DMS53 (cell line): ENCODE measurements around the gene MSRB2.
A peak's percentile ranks its signal among the peaks of the same experiment; 100 is the strongest.
"Not testable (repeated sequence)": the region's sequence is repeated elsewhere in the genome, so short reads cannot be mapped to it uniquely, and the experiment has no call there.

ENCODE experiments used
- DNase-seq: peaks from one replicate; lab custom pipeline; 2025; lab: John Stamatoyannopoulos, UW

Gene MSRB2

DNA sequence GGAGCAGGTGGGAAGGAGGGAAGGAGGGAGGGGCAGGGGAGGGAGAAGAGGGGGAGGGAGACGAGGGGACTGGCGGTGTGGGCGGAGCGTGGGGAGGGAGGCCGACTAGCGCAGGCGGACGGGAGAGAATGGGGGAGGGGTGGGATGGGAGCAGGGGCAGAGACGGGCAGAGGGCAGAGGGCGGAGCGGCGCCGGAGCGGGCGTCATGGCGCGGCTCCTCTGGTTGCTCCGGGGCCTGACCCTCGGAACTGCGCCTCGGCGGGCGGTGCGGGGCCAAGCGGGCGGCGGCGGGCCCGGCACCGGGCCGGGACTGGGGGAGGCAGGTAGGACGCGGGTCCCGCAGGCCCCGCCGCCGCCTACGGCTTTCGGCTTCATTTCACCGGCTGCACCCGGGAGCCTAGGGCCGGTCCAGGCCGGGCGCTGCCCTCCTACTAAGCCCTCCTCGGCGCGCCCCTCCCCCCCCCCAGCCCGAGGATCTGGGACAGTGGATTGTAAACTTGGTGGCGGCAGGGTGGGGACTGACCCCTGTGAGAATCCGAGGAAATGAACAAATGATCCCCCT is at the start of gene MSRB2:
TSS of gene MSRB2 (plus strand) at position 176 of the 562 bp plus-strand sequence. CDS start at position 206, 30 bp downstream.
- DNase-seq: peak; percentile 99

GRCh38 chr10:23046027-23046426 is 49.4 kb upstream of the MSRB2 start:
- no peak for DNase-seq

DNA sequence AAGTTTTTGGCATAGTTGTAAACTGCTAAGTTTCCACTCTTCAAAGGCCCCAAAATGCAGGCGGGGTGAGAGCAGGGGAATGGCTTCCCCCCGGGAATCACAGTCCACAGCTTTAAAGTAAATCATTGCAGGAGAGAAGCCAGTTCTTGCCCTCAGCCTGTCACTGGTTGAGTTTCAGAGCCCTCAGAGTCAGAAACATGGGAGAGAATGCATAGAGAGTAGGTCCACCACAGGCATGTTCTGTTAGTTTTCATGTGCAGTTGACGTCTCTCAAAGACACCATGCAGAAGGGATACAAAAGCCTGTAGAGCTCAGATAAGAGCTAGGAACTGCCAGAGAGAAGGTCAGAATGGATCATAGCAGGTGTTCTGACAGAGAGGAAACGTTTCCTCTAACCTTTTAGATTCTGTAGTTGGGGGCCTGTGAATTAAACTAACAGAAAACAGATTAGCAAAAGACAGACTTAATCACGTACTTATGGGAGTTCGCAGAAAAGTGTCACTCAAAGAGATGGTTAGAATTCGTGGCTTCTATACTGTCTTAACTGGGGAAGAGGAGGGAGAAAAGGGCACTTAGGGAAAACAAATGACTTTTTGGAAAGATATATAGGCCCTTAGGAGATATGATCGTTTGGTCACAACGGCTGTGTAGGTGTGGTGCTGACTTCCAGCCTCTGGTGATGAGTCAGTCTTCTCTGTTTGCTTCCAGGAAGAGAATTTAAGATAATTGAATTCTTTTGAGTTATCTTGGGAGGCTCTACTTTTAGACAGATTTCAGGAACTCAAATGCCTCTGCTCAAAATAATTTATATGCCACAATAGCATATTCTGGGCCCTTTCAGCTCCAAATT is 48.0 kb upstream of the MSRB2 start:
- no peak for DNase-seq

GRCh38 chr10:23048191-23048590 is 47.2 kb upstream of the MSRB2 start:
- no peak for DNase-seq

GRCh38 chr10:23051278-23051677 is 44.1 kb upstream of the MSRB2 start:
- DNase-seq: no peak

DNA sequence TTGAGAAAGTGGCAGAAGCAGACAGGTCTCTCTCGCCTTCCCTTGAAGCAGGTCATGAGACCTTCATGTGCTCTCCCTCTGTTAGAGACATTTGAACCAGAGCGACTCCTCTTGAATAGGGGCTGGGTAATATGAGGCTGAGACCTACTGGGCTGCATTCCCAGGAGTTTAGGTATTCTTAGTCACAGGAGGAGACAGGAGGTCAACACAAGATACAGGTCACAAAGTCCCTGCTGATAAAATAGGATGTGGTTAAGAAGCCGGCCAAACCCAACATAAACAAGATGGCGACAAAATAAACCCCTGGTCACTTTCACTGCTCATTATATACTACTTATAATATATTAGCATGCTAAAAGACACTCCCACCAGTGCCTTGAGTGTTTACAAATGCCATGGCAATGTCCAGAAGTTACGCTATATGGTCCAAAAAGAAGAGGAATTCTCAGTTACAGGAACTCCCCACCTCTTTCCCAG is 43.5 kb upstream of the MSRB2 start:
- no peak for DNase-seq

DNA sequence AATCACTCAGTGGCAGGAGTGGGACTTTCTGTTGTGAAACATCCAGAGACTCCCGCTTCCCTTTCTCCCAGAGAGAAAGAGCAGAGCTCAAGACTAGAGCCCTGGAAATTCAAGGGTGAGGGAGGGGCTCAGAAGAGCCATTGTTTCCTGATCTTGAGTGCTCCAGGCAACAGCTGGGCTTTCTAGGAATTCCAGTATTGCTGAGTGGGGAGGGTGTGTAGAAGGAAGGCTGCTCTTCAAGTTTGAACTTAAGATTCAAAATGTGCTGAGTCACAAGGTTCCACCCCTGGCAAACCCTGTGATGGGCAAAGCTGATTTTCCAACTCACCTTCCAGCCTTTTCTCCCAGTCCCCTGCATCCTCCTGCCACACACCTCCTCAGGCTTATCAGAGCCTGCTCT is 42.3 kb upstream of the MSRB2 start:
- DNase-seq: peak; percentile 44

DNA sequence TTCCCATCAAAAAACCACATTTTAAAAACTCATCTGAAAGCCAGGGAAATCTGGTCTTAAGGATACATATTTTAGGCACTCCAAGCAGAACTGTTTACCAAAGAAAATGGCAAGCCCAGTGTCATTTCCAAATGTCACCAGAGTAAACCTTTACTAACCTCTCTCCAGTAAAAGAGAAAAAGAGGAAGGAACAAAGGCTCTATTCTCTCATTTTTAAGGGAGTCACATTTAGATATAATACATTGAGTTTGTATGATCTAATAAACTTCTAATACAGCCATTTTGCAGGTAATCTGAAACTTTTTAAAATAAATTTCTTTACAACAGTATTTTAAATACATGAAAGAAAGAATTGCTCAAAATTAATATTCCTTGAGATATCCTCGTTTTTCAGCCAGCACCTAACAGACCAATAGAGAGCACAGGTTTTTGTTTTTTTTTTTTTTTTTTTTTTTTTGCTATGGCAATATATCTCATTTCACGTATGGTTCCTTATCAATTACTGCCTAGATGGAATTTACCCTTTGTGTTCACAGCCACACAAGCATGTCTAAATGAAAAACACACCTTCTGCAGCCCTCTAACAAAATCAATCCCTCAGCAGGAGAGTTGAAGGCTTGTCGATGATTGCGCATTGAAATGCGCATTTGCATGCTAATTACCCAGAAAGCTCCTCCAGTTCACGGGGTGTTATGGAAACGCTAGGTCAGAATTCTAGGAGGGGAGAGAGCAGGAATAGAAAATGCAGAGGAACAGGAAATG is 39.8 kb upstream of the MSRB2 start:
- DNase-seq: no peak

DNA sequence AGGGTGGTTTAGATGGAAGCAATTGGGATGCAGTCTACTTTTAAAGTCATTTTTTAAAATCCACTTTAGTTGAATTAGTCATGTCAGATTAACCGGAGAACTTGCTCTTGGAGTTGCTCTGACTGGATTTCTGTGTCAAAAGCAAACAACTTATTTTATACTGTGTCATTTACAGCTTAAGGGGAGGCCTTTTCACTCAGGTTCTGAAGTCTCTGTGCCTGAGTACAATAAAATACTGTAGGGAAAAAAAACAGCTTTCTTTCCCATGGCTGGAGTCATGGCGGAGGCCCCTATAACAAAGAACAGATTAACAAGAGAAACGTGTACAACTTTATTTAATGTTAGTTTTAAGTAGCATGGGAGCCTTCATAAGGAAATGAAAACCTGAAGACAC is 39.2 kb upstream of the MSRB2 start:
- no peak for DNase-seq

GRCh38 chr10:23058366-23058765 is 37.0 kb upstream of the MSRB2 start:
- DNase-seq: no peak

DNA sequence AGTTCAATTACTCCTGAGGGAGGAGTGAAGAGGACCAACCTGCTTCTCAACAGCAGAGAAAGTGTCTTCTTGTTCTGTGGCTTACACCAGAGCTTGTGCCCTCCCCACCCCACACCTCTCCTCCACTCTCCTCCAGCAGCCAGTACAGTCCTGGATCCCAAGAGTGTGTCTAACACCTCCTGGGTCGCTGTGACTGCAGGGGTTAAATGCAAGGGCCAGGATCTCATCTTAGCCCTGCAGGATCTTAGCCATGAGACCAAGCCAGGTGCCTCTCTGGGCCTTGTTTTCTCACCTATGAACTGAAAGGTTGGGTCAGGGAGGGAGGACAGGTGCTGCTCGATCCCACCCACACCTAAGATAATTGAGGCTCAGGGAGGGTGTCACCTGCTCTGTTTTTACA is 34.5 kb upstream of the MSRB2 start:
- DNase-seq: no peak

GRCh38 chr10:23063045-23063972 is 32.1 kb upstream of the MSRB2 start:
- no peak for DNase-seq

DNA sequence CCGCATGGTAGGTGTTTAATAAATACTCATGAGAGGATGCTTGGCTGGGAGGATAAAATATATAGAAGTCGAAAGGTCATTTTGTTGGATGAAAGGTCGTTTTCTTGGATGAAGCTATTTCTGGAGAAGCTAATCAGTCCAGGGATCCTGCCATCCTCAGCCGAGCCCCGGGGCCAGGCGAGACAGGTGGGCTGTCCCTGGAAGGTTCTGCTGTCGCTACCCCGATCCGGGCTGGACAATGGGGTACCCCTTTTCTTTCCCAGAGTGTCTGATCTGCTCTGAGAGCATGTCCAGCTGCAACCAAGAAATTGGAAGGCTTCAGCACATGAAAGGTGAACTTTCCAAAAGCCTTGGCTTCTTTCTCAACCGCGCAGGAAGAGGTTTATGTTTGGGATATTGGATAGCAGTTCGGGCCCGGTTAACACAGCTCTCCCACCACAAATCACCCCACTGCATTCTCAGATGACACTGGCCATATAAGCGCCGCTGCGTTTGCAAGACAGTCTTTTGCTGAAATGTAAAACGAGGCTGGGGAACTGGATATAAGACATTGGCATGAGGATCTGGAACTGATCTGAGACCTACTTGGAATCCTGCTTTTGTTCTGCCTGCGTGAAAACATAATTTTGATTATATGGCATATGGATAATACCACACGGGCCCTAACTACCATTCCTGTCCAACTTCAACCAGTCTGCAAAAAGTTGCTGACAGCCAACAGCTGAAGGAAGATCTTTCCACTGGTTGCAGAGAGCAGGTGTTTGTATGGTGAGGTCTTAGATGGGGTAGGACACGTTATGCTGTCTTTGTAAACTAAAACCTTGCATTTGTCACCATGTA is 31.2 kb upstream of the MSRB2 start:
- no peak for DNase-seq

DNA sequence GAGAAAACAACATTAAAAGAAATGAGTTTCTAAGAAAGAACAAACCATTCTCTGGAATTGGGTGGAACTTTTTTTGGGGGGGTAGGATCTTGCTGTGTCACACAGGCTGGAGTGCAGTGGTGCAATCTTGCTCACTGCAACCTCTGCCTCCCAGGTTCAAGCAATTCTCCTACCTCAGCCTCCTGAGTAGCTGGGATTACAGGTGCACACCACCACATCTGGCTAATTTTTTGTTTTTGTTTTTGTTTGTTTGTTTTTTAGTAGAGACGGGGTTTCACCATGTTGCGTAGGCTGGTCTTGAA is 30.6 kb upstream of the MSRB2 start:
- DNase-seq: not testable (repeated sequence)

DNA sequence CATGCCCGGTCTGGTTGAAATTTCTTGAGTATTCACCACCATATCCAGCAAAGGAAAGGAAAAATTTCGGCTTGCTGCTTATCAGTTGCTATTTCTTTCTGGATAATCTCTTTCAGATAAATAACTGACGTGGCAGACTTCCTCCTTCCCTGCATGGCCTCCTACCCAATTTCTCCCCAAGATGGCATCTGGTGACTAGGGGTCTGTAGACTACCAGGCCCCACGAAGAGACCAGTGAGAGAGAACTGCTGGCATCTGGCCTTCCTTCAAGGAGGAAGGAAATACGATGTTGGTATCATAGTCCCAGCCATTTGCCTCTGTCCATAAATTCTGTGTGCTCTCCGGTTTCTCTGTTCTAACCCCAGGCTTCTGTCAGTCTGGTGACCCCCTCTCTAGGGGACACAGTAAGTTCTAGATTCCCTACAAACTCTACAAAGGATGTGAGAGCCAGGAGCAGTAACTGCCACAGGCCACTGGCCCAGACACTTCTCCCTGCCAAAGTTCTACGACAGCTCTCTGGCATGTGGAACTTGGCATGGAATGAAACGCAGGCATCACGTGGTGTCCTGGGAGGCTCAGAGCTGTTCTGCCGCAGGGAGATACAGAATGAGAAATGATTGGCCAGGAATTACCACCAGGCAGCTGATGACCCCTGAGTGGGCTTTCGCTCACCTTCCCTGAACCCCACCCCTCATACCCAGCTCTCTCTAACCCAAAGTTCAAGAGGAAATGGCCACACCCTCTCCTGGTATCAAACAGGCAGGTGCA is 30.0 kb upstream of the MSRB2 start:
- no peak for DNase-seq

DNA sequence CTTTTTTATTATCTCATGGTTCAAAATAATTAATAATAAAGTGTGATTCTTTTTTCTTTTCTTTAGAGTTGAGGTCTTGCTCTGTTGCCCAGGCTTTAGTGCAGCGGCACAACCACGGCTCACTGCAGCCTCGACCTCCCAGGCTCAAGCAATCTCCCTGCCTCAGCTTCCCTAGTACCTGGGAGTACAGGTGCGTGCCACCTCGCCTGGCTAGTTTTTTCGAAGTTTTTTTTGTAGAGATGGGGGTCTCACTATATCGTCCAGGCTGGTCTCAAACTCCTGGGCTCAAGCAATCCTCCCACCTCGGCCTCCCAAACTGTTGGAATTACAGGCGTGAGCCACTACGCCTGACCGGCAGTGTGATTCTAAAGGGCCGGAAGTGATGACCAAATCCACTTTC is 28.0 kb upstream of the MSRB2 start:
- no peak for DNase-seq

- peak; percentile 93 for DNase-seq
Observed at GRCh38 chr10:23067939-23068775, 27.2 kb upstream of the MSRB2 start.

DNA sequence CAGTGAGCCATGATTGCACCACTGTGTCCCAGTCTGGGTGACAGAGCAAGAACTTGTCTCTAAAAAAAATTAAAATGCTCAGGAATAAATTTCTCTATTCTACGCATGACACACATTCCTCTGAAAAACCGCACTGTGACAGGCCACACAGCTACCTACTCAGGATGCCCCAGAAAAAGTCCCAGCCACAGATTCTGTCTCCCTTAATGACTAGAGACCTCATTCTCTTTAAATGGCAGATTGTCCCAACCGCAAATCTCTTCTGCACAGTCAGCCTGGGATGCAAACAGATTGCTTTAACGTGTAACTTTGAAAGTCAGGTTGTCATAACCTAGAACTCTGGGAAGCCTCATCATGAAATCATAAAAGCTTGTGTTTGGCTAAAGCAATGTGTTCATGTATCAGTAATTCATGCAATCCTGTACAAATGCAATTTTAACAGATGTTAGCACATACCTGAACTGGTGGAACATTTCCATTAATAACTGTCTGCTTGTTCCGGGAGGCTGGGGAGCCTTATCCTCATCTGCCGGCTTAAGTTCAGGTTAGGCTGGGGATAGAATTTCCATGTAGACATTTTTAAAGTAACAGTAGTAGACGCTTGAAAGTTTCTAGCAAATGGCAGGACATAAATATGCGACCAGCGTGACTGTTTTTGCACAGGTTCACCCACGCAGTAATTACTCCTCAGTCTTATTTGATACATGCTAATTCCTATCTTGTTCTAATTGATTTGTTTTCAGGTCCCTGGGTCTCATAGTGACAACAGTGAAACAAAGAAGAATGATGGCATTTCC is 26.2 kb upstream of the MSRB2 start:
- no peak for DNase-seq
